HG03025 (cell line): ENCODE measurements around the gene OCRL.
"Not testable (repeated sequence)": the region's sequence is repeated elsewhere in the genome, so short reads cannot be mapped to it uniquely, and the experiment has no call there.

Experiments
- ATAC-seq: cut with Tn5 transposase; IDR thresholded peaks from one replicate; pipeline ENCODE4 v1.9.1; 2021; ENCODE audit warnings: mild to moderate bottlenecking, moderate library complexity; ENCODE audit not compliant: unreplicated experiment, low FRiP score

OCRL gene

GRCh38 chrX:129534816-129535578 is 5.1 kb upstream of the OCRL start:
- no peak for ATAC-seq

- peak; percentile 31 for ATAC-seq
These were observed 694 bp downstream of the OCRL start for GRCh38 chrX:129540722-129541184.

DNA sequence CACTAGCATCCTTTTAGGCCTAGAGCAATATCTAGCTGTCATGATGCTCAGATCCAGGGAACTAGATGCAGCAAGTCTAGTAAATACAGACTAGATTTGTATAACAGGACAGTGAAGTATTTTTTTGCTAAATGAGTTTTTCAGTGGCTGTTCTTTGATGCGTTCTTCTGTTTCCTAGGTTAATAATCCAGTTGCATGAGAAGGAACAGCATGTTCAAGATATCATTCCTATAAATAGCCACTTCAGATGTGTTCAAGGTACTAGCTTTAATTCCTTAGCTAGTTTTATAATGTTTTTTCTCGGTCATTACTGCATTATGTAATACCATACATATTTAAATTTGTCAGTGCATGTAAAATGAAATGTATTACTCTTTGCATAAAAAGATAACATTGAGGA is 4.7 kb downstream of the OCRL start:
- no peak for ATAC-seq

GRCh38 chrX:129545408-129545807 is 5.3 kb downstream of the OCRL start:
- no peak for ATAC-seq

- ATAC-seq, result no peak
These were observed 9.1 kb downstream of the OCRL start for GRCh38 chrX:129549124-129549523.

DNA sequence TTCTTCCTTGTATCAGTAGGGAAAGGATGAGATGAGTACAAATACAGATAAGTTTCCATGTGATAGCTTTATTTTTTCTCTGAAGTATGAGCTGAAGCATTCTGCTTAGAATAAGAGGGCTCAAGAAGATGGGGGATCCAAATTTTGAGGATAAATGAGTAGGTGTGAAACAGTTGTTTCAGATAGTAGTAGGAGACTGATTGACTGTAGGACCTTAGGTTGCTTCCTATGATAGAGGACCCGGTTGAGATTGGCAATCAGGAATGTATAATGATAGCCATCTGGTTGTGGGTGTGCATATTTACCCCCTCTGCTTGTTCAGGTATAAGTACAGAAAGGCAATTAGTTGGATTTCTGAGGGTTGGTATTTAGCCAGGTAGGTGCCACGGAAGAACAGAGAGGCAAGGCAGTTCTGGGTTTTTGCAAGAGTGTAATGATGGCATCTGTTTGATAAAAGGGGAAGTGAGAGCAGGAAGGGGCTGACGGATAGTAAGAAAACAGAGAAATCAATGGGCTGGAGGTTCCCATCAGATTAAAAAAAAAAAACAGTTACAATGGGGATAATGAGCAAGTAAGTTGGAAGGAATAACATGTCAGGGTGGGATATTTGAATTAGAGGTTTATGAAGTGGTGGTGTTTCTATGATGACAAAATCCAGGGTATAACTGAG is 13.7 kb downstream of the OCRL start:
- peak; percentile 94 for ATAC-seq

GRCh38 chrX:129554816-129555215 is 14.8 kb downstream of the OCRL start:
- not testable (repeated sequence) for ATAC-seq

- no peak for ATAC-seq
These were observed 16.8 kb downstream of the OCRL start for GRCh38 chrX:129556806-129557315.

DNA sequence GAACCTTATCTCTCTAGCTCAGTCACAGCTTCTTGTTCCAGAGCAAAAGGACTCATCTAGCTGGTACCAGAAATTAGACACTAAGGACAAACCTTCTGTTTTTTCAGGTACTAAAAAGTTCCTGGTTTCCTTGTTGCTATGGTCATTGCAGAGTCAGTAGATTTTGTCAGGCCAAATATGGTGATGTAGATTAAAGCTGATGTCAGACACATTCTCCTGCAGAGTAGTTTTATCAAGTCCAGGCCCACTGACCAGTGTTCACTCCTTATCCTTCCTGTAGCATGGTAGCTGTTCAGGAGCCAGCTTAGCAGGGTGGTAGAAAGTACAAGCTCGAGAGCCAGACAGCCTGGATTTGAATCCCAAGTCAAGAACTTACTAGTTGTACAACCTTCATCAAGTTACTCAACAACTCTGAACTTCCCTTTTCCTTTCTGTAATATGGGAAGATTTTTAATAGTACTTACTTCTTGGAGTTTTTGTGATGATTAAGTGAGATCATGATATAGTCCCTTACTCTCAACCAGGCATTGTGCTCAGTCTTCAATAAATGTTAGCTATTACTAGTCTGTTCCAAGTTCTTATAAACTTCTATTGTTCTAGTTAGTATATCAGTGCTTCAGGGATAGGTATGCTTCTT is 17.9 kb downstream of the OCRL start:
- no peak for ATAC-seq

- no peak for ATAC-seq
These were observed 19.7 kb downstream of the OCRL start for GRCh38 chrX:129559783-129560182.

- no peak for ATAC-seq
These were observed 21.4 kb downstream of the OCRL start for GRCh38 chrX:129561453-129561852.

GRCh38 chrX:129564345-129564744 is 24.3 kb downstream of the OCRL start:
- not testable (repeated sequence) for ATAC-seq

DNA sequence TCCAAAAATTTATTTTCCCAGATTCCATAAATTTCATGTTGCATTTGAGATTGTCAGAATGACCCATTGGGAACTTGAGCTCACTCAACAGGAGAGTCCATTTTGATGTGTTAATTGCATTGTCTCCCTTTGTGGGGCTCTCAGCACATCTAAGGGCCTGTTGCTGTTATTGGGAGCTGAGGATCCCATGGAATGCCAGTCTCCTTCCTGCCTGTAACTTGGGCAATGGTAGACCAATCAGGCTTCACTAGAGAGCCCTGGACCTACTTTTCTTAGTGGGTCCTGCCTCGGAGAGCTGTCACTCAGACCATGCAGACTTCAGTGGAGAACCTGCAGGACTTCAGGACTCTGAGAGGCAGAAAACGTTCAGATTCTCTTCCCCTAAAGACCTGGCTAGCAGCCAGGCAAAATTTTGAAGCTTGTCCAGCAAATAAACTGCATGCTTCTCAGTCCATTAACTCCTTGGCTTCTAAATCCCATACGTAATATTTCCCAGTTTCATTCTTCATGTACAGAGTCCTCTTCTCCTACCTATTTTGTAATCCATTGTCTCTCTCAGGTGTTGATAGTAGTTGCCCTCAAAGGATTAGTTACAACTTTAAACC is 25.1 kb downstream of the OCRL start:
- no peak for ATAC-seq

GRCh38 chrX:129566073-129566472 is 26.0 kb downstream of the OCRL start:
- no peak for ATAC-seq

GRCh38 chrX:129568349-129568748 is 28.3 kb downstream of the OCRL start:
- ATAC-seq, result no peak

- ATAC-seq, result no peak
These were observed 32.4 kb downstream of the OCRL start for GRCh38 chrX:129572422-129572821.

DNA sequence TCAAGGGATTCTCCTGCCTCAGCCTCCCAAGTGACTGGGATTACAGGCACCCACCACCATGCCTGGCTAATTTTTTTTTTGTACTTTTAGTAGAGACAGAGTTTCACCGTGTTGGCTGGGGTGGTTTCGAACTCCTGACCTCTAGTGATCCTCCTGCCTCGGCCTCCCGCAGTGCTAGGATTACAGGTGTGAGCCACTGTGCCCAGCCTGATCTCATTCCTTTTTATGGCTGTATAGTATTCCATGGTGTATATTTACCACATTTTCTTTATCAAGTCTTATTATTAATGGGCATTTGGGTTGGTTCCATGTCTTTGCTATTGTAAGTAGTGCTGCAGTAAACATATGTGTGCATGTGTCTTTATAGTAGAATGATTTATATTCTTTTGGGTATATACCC is 33.6 kb downstream of the OCRL start:
- ATAC-seq, result not testable (repeated sequence)

- no peak for ATAC-seq
These were observed 34.2 kb downstream of the OCRL start for GRCh38 chrX:129574214-129574613.

DNA sequence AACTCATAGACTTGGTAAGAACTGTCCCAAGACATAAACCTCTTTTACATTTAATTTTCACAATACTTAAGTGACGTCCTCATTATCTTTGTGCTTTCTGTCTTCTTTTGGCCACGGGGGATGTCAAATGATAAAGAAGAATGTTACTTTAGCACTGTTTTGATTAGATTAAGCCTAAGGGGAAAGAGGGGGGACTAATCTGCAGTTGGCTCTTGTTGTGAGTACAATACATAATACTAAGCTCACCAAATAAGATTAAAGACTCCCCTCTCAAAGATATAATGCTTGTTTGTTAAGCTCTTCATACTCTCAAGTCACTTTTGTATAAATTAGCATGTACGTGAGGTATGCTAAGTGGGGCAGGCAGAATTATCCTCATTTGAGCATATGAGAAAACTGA is 36.5 kb downstream of the OCRL start:
- ATAC-seq, result no peak

- no peak for ATAC-seq
These were observed 37.4 kb downstream of the OCRL start for GRCh38 chrX:129577473-129577872.

- ATAC-seq, result no peak
These were observed 37.8 kb downstream of the OCRL start for GRCh38 chrX:129577877-129578276.
